Measurements from ENCODE around the gene LRRC1.

Gene LRRC1

DNA sequence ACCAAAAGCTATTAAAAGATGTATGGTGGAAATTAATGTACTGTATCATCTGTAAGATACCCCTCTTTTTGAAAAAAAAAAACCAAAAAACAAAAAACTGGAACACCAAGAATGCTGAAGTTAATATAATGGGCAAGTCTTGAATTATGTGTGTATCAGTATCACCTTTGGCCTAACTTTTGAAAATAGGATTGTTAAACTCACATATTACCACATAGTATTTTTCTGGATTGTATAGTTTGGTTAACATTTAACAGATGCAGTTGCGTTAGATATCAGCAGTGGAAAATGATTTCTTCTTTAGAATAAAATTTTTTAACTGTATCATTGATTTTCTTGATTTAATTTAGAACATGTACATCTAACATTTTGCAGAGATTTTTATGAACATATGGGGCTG is 118.5 kb downstream of the LRRC1 start:
- no peaks in the 10 kb centered on the region for H3K27me3 ChIP-seq (ENCODE audit: insufficient read depth, low read length, poor library complexity)
- no peaks in the 10 kb centered on the region for H3K79me2 ChIP-seq (ENCODE audit: insufficient read depth, low read length)
- TF ChIP-seq, protein P1, sequence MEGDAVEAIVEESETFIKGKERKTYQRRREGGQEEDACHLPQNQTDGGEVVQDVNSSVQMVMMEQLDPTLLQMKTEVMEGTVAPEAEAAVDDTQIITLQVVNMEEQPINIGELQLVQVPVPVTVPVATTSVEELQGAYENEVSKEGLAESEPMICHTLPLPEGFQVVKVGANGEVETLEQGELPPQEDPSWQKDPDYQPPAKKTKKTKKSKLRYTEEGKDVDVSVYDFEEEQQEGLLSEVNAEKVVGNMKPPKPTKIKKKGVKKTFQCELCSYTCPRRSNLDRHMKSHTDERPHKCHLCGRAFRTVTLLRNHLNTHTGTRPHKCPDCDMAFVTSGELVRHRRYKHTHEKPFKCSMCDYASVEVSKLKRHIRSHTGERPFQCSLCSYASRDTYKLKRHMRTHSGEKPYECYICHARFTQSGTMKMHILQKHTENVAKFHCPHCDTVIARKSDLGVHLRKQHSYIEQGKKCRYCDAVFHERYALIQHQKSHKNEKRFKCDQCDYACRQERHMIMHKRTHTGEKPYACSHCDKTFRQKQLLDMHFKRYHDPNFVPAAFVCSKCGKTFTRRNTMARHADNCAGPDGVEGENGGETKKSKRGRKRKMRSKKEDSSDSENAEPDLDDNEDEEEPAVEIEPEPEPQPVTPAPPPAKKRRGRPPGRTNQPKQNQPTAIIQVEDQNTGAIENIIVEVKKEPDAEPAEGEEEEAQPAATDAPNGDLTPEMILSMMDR (IDR thresholded peaks at IDR 0.05; ENCODE audit: borderline replicate concordance, extremely low read depth, low read length, poor library complexity, severe bottlenecking): no peak
- TF ChIP-seq EZH2 (IDR thresholded peaks at IDR 0.05; ENCODE audit: borderline replicate concordance, low read depth, low read length, severe bottlenecking): no peak
- no peak overlapping the region for H3K4me3 ChIP-seq (ENCODE audit: low read depth in 1 of 2, low read length in 2 of 2)
- no peaks in the 10 kb centered on the region for H3K4me1 ChIP-seq (ENCODE audit: insufficient read depth, low read length)
- DNase-seq: no peak
- no peaks in the 10 kb centered on the region for H4K20me1 ChIP-seq (ENCODE audit: insufficient read depth, low read length)
- H2AFZ ChIP-seq (ENCODE audit: low read depth, low read length): no peak overlapping the region
- H3K9me3 ChIP-seq (ENCODE audit: insufficient read depth, low read length, severe bottlenecking): no peaks in the 10 kb centered on the region
- peaks cover 45% of the 10 kb centered on the region for H3K36me3 ChIP-seq (ENCODE audit: insufficient read depth, low read length)
- no peak overlapping the region for H3K4me2 ChIP-seq (ENCODE audit: insufficient read depth, low read length)
- no peak for ATAC-seq (ENCODE audit: insufficient read depth, low read depth)
- no peak overlapping the region for H3K27ac ChIP-seq (ENCODE audit: low read length)
- H3K9ac ChIP-seq (ENCODE audit: low read depth, low read length): no peak overlapping the region

DNA sequence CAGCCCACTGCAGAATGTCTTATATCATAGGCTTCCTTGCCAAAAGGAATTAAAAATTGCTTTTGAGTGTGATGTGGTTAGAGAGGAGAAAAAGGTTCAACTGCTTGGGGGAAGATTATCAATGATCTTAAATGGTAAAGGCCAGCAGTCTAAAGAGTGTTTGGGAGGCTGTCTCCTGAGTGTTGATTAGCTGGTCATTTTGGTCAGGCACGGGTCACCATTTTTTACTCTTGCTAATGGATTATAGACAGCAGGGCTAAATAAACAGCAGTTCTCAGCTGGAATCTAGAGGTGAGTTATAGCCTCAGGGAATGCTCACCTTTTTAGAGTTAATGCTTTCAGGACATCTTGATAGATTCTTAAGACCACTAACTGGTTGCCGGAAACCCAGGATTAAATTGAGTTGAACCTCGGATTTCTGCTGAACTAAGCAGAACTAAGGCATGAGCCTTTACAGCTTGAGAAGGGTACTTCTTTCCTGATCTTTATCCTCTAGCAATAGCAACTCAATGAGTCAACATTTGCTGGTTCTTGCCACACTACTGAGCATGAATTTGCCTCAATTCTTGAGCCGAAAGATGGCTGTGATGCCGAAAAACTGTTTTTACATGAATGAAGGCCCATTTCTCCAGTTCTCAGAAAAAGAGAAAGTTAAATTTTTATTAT is 120.4 kb downstream of the LRRC1 start:
- Histone ChIP-seq H3K4me3 (ENCODE audit: low read depth in 1 of 2, low read length in 2 of 2) (no peak overlapping the region), H3K9me3 (ENCODE audit: insufficient read depth, low read length, severe bottlenecking) (no peaks in the 10 kb centered on the region), H2AFZ (ENCODE audit: low read depth, low read length) (no peak overlapping the region), H3K27me3 (ENCODE audit: insufficient read depth, low read length, poor library complexity) (no peaks in the 10 kb centered on the region), H3K9ac (ENCODE audit: low read depth, low read length) (no peak overlapping the region), H3K27ac (ENCODE audit: low read length) (no peak overlapping the region), H3K4me1 (ENCODE audit: insufficient read depth, low read length) (no peaks in the 10 kb centered on the region), H3K79me2 (ENCODE audit: insufficient read depth, low read length) (no peaks in the 10 kb centered on the region), H4K20me1 (ENCODE audit: insufficient read depth, low read length) (no peaks in the 10 kb centered on the region), H3K4me2 (ENCODE audit: insufficient read depth, low read length) (no peak overlapping the region), H3K36me3 (ENCODE audit: insufficient read depth, low read length) (peaks cover 56% of the 10 kb centered on the region)
- ATAC-seq (ENCODE audit: insufficient read depth, low read depth): no peak
- no peak for DNase-seq
- no peak for TF ChIP-seq EZH2 (IDR thresholded peaks at IDR 0.05; ENCODE audit: borderline replicate concordance, low read depth, low read length, severe bottlenecking)
- TF ChIP-seq, protein P1 (IDR thresholded peaks at IDR 0.05; ENCODE audit: borderline replicate concordance, extremely low read depth, low read length, poor library complexity, severe bottlenecking): no peak

DNA sequence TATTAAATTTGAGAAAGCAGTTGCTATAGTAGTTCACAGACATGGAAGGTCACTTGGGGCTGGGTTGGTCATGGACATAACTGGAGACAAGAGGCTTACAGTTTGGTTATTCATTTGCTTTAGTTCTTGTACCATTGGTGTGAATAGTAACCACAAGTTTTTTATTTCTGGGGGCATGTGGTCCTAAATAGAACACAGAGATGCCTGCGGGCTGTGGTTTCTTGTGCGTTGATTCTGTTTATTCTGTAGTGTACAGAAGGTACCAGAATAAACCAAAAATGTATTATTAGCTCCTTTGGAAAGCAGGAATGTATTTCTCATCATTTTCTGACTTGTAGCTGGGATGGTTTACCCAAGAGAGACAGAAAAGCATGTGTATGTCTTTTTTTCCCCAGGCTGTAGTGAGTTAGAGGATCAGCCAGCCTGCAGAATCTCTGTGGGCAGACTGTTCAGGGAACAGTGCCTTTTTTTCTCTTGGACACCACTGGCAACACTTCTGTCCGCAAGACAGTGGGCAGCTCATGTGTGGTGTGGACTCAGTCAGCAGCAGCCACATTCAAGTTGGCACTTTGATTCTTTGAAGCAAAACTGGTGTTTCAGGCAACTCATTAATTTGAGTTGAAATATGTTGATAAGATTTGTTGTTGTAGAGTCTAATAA is 122.1 kb downstream of the LRRC1 start:
- ATAC-seq (ENCODE audit: insufficient read depth, low read depth): no peak
- no peaks in the 10 kb centered on the region for H3K27me3 ChIP-seq (ENCODE audit: insufficient read depth, low read length, poor library complexity)
- peaks cover 70% of the 10 kb centered on the region for H3K36me3 ChIP-seq (ENCODE audit: insufficient read depth, low read length)
- H3K9ac ChIP-seq (ENCODE audit: low read depth, low read length): no peak overlapping the region
- H3K4me1 ChIP-seq (ENCODE audit: insufficient read depth, low read length): no peaks in the 10 kb centered on the region
- TF ChIP-seq, protein P1 (IDR thresholded peaks at IDR 0.05; ENCODE audit: borderline replicate concordance, extremely low read depth, low read length, poor library complexity, severe bottlenecking): no peak
- no peak for TF ChIP-seq EZH2 (IDR thresholded peaks at IDR 0.05; ENCODE audit: borderline replicate concordance, low read depth, low read length, severe bottlenecking)
- no peak overlapping the region for H3K27ac ChIP-seq (ENCODE audit: low read length)
- no peaks in the 10 kb centered on the region for H3K9me3 ChIP-seq (ENCODE audit: insufficient read depth, low read length, severe bottlenecking)
- no peak overlapping the region for H2AFZ ChIP-seq (ENCODE audit: low read depth, low read length)
- no peak overlapping the region for H3K4me2 ChIP-seq (ENCODE audit: insufficient read depth, low read length)
- H3K79me2 ChIP-seq (ENCODE audit: insufficient read depth, low read length): no peaks in the 10 kb centered on the region
- no peak for DNase-seq
- no peak overlapping the region for H3K4me3 ChIP-seq (ENCODE audit: low read depth in 1 of 2, low read length in 2 of 2)
- no peaks in the 10 kb centered on the region for H4K20me1 ChIP-seq (ENCODE audit: insufficient read depth, low read length)

Data from DND-41 (cell line).